ENCODE results near the gene SASH3. TPM values are rescaled to one million over a fixed set of nuclear protein-coding genes. Genes with fewer than 3 reads are reported as not detected.

The SASH3 gene
- polyA plus RNA-seq, 1 experiment: not detected

- POLR2A ChIA-PET: no interaction called here
These were observed 46.2 kb downstream of the SASH3 start for GRCh38 chrX:129825746-129826505.

GRCh38 chrX:129830494-129830893, 50.7 kb downstream of the SASH3 start:
- CTCF ChIA-PET: interaction anchor here (0.5 to 1.9 kb wide), 3 partner anchors 13 to 193 kb away, joined by 3 to 6 read pairs (median 3); partner anchors contain the start of gene ZDHHC9

More at GRCh38 chrX:129825746-129826505, 46.2 kb downstream of the SASH3 start:
- no peak overlapping the region for H3K4me3 ChIP-seq (ENCODE audit: low read depth, low read length)
- CTCF ChIA-PET: interaction anchor here (0.9 kb wide), 1 partner anchor 270 kb away, joined by 3 read pairs; no protein-coding TSS in a partner anchor
- H3K36me3 ChIP-seq (ENCODE audit: control insufficient read depth, insufficient read depth, low read length): 0 out of 2 replicates have a peak, but pooled peaks cover 2% of the 10 kb centered on the region
- DNase-seq (ENCODE audit: low read depth): no peak
- no peak for TF ChIP-seq CTCF (IDR thresholded peaks at IDR 0.05; ENCODE audit: insufficient read depth, low read depth, low read length)
- H3K27me3 ChIP-seq (ENCODE audit: control insufficient read depth, insufficient read depth, low read length): no peaks in the 10 kb centered on the region

GRCh38 chrX:129831091-129831885, 51.5 kb downstream of the SASH3 start:
- Histone ChIP-seq H3K36me3 (ENCODE audit: control insufficient read depth, insufficient read depth, low read length) (0 out of 2 replicates have a peak, but pooled peaks cover 1% of the 10 kb centered on the region), H3K27me3 (ENCODE audit: control insufficient read depth, insufficient read depth, low read length) (no peaks in the 10 kb centered on the region), H3K4me3 (ENCODE audit: low read depth, low read length) (no peak overlapping the region)
- ChIA-PET CTCF (interaction anchor here (0.5 to 1.9 kb wide), 2 partner anchors 12 to 94 kb away, joined by 3 to 6 read pairs; partner anchors contain the start of gene ZDHHC9), POLR2A (no interaction called here)
- TF ChIP-seq CTCF (IDR thresholded peaks at IDR 0.05; ENCODE audit: insufficient read depth, low read depth, low read length): no peak
- no peak for DNase-seq (ENCODE audit: low read depth)

More at GRCh38 chrX:129830494-129830893, 50.7 kb downstream of the SASH3 start:
- no peak for TF ChIP-seq CTCF (IDR thresholded peaks at IDR 0.05; ENCODE audit: insufficient read depth, low read depth, low read length)
- no peak overlapping the region for H3K4me3 ChIP-seq (ENCODE audit: low read depth, low read length)
- POLR2A ChIA-PET: no interaction called here
- no peaks in the 10 kb centered on the region for H3K27me3 ChIP-seq (ENCODE audit: control insufficient read depth, insufficient read depth, low read length)
- no peak for DNase-seq (ENCODE audit: low read depth)
- H3K36me3 ChIP-seq (ENCODE audit: control insufficient read depth, insufficient read depth, low read length): no peaks in the 10 kb centered on the region

- POLR2A ChIA-PET: interaction anchor here (0.5 kb wide), 1 partner anchor 9 kb away, joined by 4 read pairs; no protein-coding TSS in a partner anchor
- DNase-seq (ENCODE audit: low read depth): peak; percentile 10
- TF ChIP-seq CTCF (IDR thresholded peaks at IDR 0.05; ENCODE audit: insufficient read depth, low read depth, low read length): no peak
These were observed 53.6 kb downstream of the SASH3 start for GRCh38 chrX:129833153-129833990.

More at GRCh38 chrX:129833153-129833990, 53.6 kb downstream of the SASH3 start:
- CTCF ChIA-PET: no interaction called here
- no peak overlapping the region for H3K4me3 ChIP-seq (ENCODE audit: low read depth, low read length)
- peaks cover 4% of the 10 kb centered on the region for H3K36me3 ChIP-seq (ENCODE audit: control insufficient read depth, insufficient read depth, low read length)
- H3K27me3 ChIP-seq (ENCODE audit: control insufficient read depth, insufficient read depth, low read length): no peaks in the 10 kb centered on the region

Data from BJ (cell line).